Duodenal mucosa (tissue), 2 donors: ENCODE results near the gene SSTR5.

ENCODE experiments used
- H3K27ac ChIP-seq: one replicate; pipeline ENCODE4 v1.7.0; 2013; ENCODE audit warnings: low read depth, low read length
- H3K27me3 ChIP-seq, 2 donors: one replicate each; pipeline ENCODE4 v1.7.0; 2013; ENCODE audit warnings: low read length in 2 of 2, control low read depth in 1 of 2; ENCODE audit not compliant: insufficient read depth in 2 of 2, control insufficient read depth in 1 of 2
- H3K36me3 ChIP-seq, 2 donors: one replicate each; pipeline ENCODE4 v1.7.0; 2013; ENCODE audit warnings: low read length in 2 of 2, control low read depth in 1 of 2; ENCODE audit not compliant: insufficient read depth in 2 of 2, control insufficient read depth in 1 of 2
- H3K4me1 ChIP-seq, 2 donors: one replicate each; pipeline ENCODE4 v1.7.0; 2013; ENCODE audit warnings: low read length in 2 of 2, control low read depth in 1 of 2; ENCODE audit not compliant: insufficient read depth in 2 of 2, control insufficient read depth in 1 of 2
- H3K4me3 ChIP-seq, 2 donors: one replicate each; pipeline ENCODE4 v1.7.0; 2013; ENCODE audit warnings: low read length in 2 of 2, low read depth in 1 of 2
- H3K9ac ChIP-seq, 2 donors: one replicate each; pipeline ENCODE4 v1.7.0; 2013; ENCODE audit warnings: low read length in 2 of 2, low read depth in 1 of 2
- H3K9me3 ChIP-seq, 2 donors: one replicate each; pipeline ENCODE4 v1.7.0; 2013; ENCODE audit warnings: low read length in 2 of 2, control low read depth in 1 of 2; ENCODE audit not compliant: control insufficient read depth in 1 of 2

The SSTR5 gene

DNA sequence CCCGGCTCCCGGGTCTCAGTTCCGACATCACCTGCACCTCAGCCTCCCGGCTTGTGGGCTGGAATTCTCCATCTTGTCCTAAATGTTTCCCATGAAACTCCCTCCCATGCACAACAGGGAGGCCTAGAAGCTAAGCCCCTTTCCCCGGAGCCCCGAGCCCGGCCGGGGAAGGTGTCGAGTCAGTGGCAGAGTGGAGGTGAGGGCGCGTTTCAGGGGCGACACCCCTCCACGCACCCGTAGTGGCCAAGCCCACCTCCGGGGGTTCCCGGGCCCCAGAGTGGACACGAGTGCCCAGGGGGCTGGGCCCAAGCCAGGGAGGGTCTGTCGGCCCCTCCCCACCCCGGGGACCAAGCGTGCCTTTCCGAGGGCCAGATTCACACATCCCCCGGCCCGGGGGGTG lies 48.5 kb downstream of the SSTR5 start:
- no peak overlapping the region for H3K27ac ChIP-seq
- no peak overlapping the region for H3K4me3 ChIP-seq
- H3K9ac ChIP-seq = no peak overlapping the region
- H3K36me3 ChIP-seq = no peaks in the 10 kb centered on the region
- no peaks in the 10 kb centered on the region for H3K27me3 ChIP-seq
- no peaks in the 10 kb centered on the region for H3K9me3 ChIP-seq
- no peaks in the 10 kb centered on the region for H3K4me1 ChIP-seq

DNA sequence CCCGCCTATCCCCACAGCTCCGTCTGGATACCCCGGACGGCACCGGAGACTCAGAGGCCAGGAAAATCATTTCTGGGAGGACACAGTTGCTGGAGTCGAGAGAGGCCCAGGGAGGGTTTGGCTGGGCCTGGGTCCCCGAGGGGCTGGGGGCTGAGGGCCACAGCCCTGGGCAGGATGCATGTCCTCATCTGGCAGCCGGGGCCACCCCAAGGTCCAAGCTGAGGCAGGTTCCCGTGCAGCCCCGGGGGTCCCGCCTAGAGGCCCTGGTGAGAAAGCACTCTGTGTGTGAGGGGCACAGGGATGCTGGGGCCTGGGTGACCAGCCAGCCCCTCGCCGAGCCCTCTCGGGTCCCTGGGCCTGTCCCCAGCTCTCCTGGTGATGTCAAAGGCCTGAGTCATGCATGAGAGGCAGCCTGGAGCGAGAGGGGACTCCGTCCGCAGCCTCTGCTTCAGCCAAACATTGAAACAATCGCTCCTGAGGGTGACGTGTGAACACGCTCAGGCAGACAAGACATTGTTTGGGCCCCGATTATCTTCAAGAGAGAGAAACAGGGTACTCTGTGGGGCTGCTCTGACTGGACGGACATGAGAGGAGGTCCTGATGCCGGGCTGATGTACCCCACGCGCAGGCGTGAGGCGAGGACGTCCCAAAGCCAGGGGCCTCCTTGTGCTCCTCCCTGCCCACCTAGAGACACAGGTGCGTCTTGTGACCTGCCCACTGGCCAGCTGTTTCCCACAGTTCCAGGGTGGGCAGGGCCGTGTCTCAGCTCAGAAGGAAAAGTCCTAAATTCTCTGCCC lies 49.3 kb downstream of the SSTR5 start:
- no peak overlapping the region for H3K4me3 ChIP-seq
- H3K4me1 ChIP-seq = no peaks in the 10 kb centered on the region
- no peaks in the 10 kb centered on the region for H3K27me3 ChIP-seq
- H3K27ac ChIP-seq = no peak overlapping the region
- no peaks in the 10 kb centered on the region for H3K36me3 ChIP-seq
- H3K9me3 ChIP-seq = no peaks in the 10 kb centered on the region
- no peak overlapping the region for H3K9ac ChIP-seq

DNA sequence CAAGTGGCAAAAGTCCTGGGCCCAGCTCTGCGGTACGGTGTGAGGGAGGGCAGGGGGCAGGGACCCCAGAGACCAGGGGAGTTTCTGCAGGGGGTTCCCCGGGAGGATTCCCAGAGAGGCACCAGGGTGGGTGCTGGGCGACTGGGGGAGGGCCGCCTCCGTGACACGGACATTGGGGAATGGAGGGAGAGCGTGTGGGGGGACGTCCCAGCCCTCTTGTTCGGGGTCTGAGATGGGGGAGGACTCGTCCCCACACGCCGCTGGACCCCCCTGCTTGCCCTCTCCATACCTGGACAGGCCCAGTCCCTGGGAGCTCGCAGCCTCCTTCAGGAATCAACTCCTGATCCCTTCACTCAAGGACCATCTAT lies 49.8 kb downstream of the SSTR5 start:
- Histone ChIP-seq H3K4me1 (no peaks in the 10 kb centered on the region), H3K9me3 (no peaks in the 10 kb centered on the region), H3K4me3 (no peak overlapping the region), H3K36me3 (no peaks in the 10 kb centered on the region), H3K27me3 (no peaks in the 10 kb centered on the region), H3K9ac (no peak overlapping the region), H3K27ac (no peak overlapping the region)

DNA sequence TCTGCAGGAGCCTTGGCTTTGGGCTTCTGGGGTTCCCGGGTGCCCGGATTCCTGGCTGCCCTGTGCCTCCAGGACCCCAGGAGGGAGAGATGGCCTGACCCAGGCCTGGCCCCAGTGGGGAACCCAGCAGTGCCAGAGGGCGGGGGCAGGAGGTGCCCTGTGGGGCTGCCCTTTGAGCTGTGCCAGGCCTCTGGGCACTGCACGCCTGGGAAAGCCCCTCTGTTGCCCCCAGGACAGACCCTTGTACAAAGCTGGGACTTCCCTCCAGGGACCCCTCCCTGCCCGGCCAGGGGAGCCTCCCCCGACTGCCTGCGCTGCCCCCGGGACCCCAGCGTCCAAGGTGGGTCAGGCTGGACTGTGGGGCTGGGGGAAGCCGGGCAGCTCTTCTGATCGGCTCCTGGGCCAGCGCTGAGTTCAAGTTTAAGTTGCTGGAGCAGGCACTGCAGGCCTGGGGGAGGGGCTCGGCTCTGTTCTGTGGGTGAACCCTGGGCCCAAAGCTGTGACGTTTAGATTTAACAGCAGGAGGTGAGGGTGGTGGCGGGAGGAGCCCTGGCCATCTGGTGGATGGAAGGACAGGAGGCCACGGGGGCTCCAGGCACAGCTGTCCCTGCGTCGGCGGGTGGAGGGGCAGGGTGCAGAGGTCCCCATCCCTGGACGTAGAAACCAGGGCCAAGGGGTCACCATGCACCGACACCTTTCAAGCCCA lies 51.1 kb downstream of the SSTR5 start:
- Histone ChIP-seq H3K27ac (no peak overlapping the region), H3K4me1 (no peaks in the 10 kb centered on the region), H3K36me3 (no peaks in the 10 kb centered on the region), H3K9ac (no peak overlapping the region), H3K27me3 (no peaks in the 10 kb centered on the region), H3K4me3 (no peak overlapping the region), H3K9me3 (no peaks in the 10 kb centered on the region)

DNA sequence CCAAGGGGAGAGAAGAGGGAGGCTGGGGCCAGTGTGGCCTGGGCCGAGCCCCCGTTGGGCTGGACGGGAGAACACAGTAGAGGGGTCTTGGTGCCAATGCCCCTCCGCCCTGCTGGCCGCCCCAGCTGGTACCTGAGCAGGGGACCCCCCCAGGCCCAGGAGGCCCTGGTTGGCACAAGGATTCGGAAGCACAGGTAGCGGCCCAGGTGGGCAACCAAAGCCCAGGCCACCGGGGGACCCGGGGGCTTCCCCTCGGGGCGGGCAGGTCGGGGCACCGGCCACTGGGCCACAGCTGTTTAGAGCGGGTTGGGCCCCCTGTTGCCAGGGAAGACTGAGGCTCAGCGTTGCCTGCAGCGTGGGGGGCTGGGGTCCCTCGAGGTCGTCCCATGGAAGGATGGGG lies 51.7 kb downstream of the SSTR5 start:
- no peak overlapping the region for H3K4me3 ChIP-seq
- no peaks in the 10 kb centered on the region for H3K4me1 ChIP-seq
- H3K9ac ChIP-seq = no peak overlapping the region
- no peaks in the 10 kb centered on the region for H3K9me3 ChIP-seq
- H3K27ac ChIP-seq = no peak overlapping the region
- no peaks in the 10 kb centered on the region for H3K36me3 ChIP-seq
- no peaks in the 10 kb centered on the region for H3K27me3 ChIP-seq

DNA sequence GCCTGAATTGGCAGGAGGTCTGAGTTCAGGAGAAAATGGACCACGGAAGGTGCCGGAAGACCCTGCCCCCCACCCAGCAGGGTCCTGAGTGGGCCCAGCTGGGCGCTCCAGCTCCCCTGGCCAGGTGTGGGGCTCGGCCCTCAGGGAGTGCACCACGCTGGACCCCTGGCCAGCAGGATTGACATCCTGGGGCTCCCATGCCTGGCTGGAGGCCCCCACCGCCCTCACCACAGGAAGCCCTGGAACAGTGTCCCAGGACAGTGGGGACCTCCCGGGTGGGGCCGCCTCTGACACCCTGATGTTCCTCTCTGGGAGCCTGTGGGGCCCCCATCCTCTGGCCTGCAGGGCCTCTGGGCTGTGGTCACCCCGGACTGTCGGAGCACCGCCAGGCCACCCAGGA lies 52.2 kb downstream of the SSTR5 start:
- Histone ChIP-seq H3K36me3 (no peaks in the 10 kb centered on the region), H3K4me3 (no peak overlapping the region), H3K9ac (no peak overlapping the region), H3K27ac (no peak overlapping the region), H3K27me3 (no peaks in the 10 kb centered on the region), H3K9me3 (no peaks in the 10 kb centered on the region), H3K4me1 (no peaks in the 10 kb centered on the region)

DNA sequence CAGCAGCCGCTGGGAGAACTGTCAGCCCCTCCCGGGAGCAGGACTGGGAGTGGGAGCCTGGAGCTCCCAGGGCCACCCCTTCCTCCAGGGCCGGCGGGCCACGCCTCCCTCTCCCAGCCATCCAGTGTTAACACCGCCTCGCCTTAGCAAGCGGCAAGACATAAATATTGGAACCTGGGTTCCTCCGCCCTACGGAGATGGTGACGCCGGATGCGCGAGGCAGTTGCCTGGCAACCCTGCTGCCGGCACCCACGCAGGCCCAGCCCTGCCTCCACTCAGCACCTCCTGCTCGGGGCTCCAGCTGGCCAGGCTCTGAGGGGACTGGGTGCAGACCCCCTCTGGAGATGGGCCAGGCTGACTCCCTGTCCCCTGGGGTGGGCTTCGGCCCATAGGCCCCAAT lies 52.9 kb downstream of the SSTR5 start:
- Histone ChIP-seq H3K9ac (no peak overlapping the region), H3K4me1 (no peaks in the 10 kb centered on the region), H3K36me3 (no peaks in the 10 kb centered on the region), H3K9me3 (no peaks in the 10 kb centered on the region), H3K4me3 (no peak overlapping the region), H3K27ac (no peak overlapping the region), H3K27me3 (no peaks in the 10 kb centered on the region)

DNA sequence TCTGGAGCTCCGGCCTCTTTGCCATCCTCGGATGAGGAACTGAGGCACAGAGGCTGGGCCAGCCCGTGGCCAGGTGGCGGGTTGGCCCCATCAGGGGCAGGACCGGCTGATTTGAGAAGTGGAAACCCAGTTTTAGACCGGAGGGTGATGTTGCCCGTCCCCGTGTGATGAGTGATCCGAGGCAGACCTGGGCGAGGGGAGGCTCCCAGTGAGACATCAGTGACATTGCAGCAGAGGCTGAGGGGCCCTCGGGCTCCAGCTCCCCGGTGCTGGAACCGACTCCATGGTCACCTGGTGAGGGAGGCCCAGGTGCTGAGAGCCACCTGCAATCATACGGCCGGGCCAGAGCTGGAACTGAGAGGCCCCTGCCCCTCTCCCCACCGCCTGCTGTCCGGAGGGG lies 53.5 kb downstream of the SSTR5 start:
- H3K4me3 ChIP-seq = no peak overlapping the region
- H3K9me3 ChIP-seq = no peaks in the 10 kb centered on the region
- H3K27me3 ChIP-seq = no peaks in the 10 kb centered on the region
- H3K9ac ChIP-seq = no peak overlapping the region
- no peaks in the 10 kb centered on the region for H3K36me3 ChIP-seq
- no peaks in the 10 kb centered on the region for H3K4me1 ChIP-seq
- H3K27ac ChIP-seq = no peak overlapping the region

DNA sequence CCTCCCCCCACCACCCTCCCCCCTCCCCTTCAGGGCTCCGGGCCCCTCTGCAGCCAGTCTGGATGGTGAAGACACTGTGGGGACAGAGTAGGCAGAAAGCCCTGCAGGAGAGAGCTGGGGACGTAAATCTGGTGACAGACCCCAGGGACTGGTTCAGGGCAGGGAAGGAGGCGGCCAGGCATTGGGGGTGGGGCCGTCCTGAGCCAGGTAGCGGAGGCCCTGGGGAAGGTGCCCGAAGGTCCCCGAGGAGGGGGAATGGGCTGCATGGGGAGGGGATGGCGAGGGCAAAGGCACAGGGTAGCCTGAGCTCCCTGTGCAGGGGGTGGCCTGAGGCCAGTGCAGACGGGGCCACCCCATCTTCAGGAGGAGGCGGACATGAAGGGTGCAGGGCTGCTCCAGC lies 54.0 kb downstream of the SSTR5 start:
- no peak overlapping the region for H3K4me3 ChIP-seq
- no peaks in the 10 kb centered on the region for H3K9me3 ChIP-seq
- no peak overlapping the region for H3K9ac ChIP-seq
- H3K4me1 ChIP-seq = no peaks in the 10 kb centered on the region
- no peaks in the 10 kb centered on the region for H3K27me3 ChIP-seq
- H3K36me3 ChIP-seq = no peaks in the 10 kb centered on the region
- H3K27ac ChIP-seq = no peak overlapping the region

DNA sequence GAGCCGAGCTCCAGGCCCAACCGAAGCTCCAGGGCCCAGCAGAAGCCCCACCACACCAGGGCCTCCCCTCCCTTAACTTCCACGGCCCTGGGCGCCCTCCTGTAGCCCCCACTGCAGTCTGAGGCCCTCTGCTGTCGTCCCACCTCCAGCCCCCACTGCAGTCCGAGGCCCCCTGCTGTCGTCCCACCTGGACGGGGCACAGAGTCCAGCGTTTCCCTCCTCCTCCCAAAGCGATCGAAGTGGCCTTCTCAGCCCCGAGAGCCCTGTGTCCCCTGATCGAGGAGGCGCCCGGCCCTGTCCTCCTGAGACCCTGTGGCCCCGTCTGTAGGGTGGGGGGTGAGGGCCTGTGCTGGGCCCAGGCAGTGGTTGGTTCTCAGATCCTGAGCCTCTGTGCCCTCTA lies 54.6 kb downstream of the SSTR5 start:
- Histone ChIP-seq H3K4me1 (no peaks in the 10 kb centered on the region), H3K4me3 (no peak overlapping the region), H3K27me3 (no peaks in the 10 kb centered on the region)

More for the DNA sequence above, 54.6 kb downstream of the SSTR5 start:
- H3K36me3 ChIP-seq = no peaks in the 10 kb centered on the region
- no peaks in the 10 kb centered on the region for H3K9me3 ChIP-seq
- no peak overlapping the region for H3K27ac ChIP-seq
- no peak overlapping the region for H3K9ac ChIP-seq
